Endothelial cell of umbilical vein (primary cell): Measurements from ENCODE around the gene MALRD1. TPM values are rescaled to one million over a fixed set of nuclear protein-coding genes. Genes with fewer than 3 reads are reported as not detected.

ENCODE experiments used
- BruUV-seq: library from RNA; stranded (reverse); fragments of 400-500 nt; replicated peaks from 2 replicates; lab custom pipeline; 2021; lab: Mats Ljungman, UMichigan
- CTCF ChIA-PET: fragments of 300-600, 350-600 bp; sonication (Branson Sonifier 250); formaldehyde crosslinking; loops from one replicate; lab custom pipeline; 2021; ENCODE audit warnings: antibody characterized with exemption, inconsistent platforms; lab: Charles Lee
- POLR2A ChIA-PET: fragments of 300-600, 350-600 bp; sonication (Branson Sonifier 250); formaldehyde crosslinking; loops from one replicate; lab custom pipeline; 2021; ENCODE audit warnings: antibody characterized with exemption, inconsistent platforms; lab: Charles Lee
- DNase-seq: peaks from one replicate; pipeline ENCODE4 v3.0.0-alpha.2; 2011; ENCODE audit warnings: low read depth, low spot score
- FAIRE-seq: peaks from 2 replicates; lab custom pipeline; 2011; peaks lifted over from hg19 to GRCh38; lab: Jason Lieb, UNC
- H2AFZ ChIP-seq: 2 replicates; pipeline ENCODE4 v1.6.0; 2012; ENCODE audit warnings: low read depth, low read length, control low read depth, inconsistent platforms
- H3K27ac ChIP-seq: 2 replicates; pipeline ENCODE4 v1.5.1; 2011; ENCODE audit warnings: low read depth, mild to moderate bottlenecking, control low read depth, low read length, moderate library complexity; ENCODE audit not compliant: insufficient read depth
- H3K27me3 ChIP-seq, 2 experiments: 2 replicates each; pipeline versions ENCODE4 v1.6.0 to v1.6.1; 2011; ENCODE audit warnings: low read length in 2 of 2, mixed read lengths in 1 of 2; ENCODE audit not compliant: control insufficient read depth in 2 of 2, insufficient read depth in 2 of 2
- H3K36me3 ChIP-seq, 2 experiments: 2 replicates in 1 of 2; 3 replicates in 1 of 2; pipeline ENCODE4 v1.5.1; 2011; ENCODE audit warnings: low read length in 2 of 2, mild to moderate bottlenecking in 1 of 2, moderate library complexity in 1 of 2; ENCODE audit not compliant: control insufficient read depth in 2 of 2, insufficient read depth in 2 of 2; ENCODE audit errors: extremely low read depth in 1 of 2
- H3K4me1 ChIP-seq: 3 replicates; pipeline ENCODE4 v1.5.1; 2011; ENCODE audit warnings: mild to moderate bottlenecking, low read length; ENCODE audit not compliant: control insufficient read depth, insufficient read depth; ENCODE audit errors: extremely low read depth
- H3K4me2 ChIP-seq: 2 replicates; pipeline ENCODE4 v1.6.1; 2011; ENCODE audit warnings: low read length, control low read depth, mixed read lengths; ENCODE audit not compliant: insufficient read depth
- H3K4me3 ChIP-seq, 3 experiments: fragments of 200-600 bp in 1 of 3; sonication (generic), shearing (Covaris generic) in 1 of 3; replicated peaks in 1 of 3; 2 replicates each; pipeline ENCODE4 v1.5.1; 2011 to 2016; ENCODE audit warnings: control low read depth in 3 of 3, low read length in 3 of 3, mild to moderate bottlenecking in 2 of 3, inconsistent platforms in 1 of 3, low read depth in 1 of 3, moderate library complexity in 1 of 3; ENCODE audit not compliant: insufficient read depth in 1 of 3
- H3K79me2 ChIP-seq: 2 replicates; pipeline ENCODE4 v1.6.0; 2012; ENCODE audit warnings: low read length, inconsistent platforms; ENCODE audit not compliant: control insufficient read depth, insufficient read depth
- H3K9ac ChIP-seq: replicated peaks from 2 replicates; pipeline ENCODE3; 2011; ENCODE audit warnings: low read length, control low read depth; ENCODE audit not compliant: insufficient read depth; ENCODE audit errors: extremely low read depth
- H3K9me1 ChIP-seq: replicated peaks from 3 replicates; pipeline ENCODE4 v1.6.0; 2011; ENCODE audit warnings: mild to moderate bottlenecking, low read length; ENCODE audit not compliant: control insufficient read depth, insufficient read depth; ENCODE audit errors: extremely low read depth
- H3K9me3 ChIP-seq: replicated peaks from 2 replicates; pipeline ENCODE4 v1.5.1; 2012; ENCODE audit warnings: low read length, inconsistent platforms; ENCODE audit not compliant: control insufficient read depth, insufficient read depth
- H4K20me1 ChIP-seq: replicated peaks from 2 replicates; pipeline ENCODE3; 2011; ENCODE audit warnings: mild to moderate bottlenecking, low read length; ENCODE audit not compliant: control insufficient read depth, insufficient read depth; ENCODE audit errors: extremely low read depth
- CTCF ChIP-seq, 2 donors: IDR thresholded peaks; 1 replicate in 1 of 2; 2 replicates in 1 of 2; pipeline ENCODE4 v1.5.1; 2011; ENCODE audit warnings: low read length in 2 of 2, mild to moderate bottlenecking in 2 of 2, moderate library complexity in 2 of 2, control low read depth in 1 of 2, inconsistent platforms in 1 of 2, low read depth in 1 of 2; ENCODE audit not compliant: insufficient read depth in 1 of 2; ENCODE audit errors: extremely low read depth in 1 of 2
- EZH2 ChIP-seq: IDR thresholded peaks from 2 replicates; pipeline ENCODE4 v1.6.1; 2012; ENCODE audit warnings: borderline replicate concordance, low read depth, mild to moderate bottlenecking, moderate library complexity, low read length, inconsistent platforms; ENCODE audit not compliant: severe bottlenecking
- FOS ChIP-seq: IDR thresholded peaks from 2 replicates; pipeline ENCODE4 v1.6.1; 2011; ENCODE audit warnings: mild to moderate bottlenecking, low read length, moderate library complexity, borderline replicate concordance; ENCODE audit not compliant: insufficient read depth
- GATA2 ChIP-seq: IDR thresholded peaks from 2 replicates; pipeline ENCODE4 v1.7.0; 2011; ENCODE audit warnings: low read depth, mild to moderate bottlenecking, moderate library complexity, mixed read lengths, low read length; ENCODE audit not compliant: insufficient read length, insufficient read depth
- JUN ChIP-seq: IDR thresholded peaks from 2 replicates; pipeline ENCODE4 v1.6.1; 2011; ENCODE audit warnings: borderline replicate concordance, low read depth; ENCODE audit not compliant: insufficient read length, insufficient read depth
- MAX ChIP-seq: IDR thresholded peaks from 2 replicates; pipeline ENCODE4 v1.6.1; 2011; ENCODE audit not compliant: insufficient read depth, insufficient read length
- MYC ChIP-seq: IDR thresholded peaks from one replicate; pipeline ENCODE4 v1.6.1; 2011; ENCODE audit warnings: mild to moderate bottlenecking, low read depth, low read length
- POLR2AphosphoS5 ChIP-seq: IDR thresholded peaks from 2 replicates; pipeline ENCODE4 v1.6.1; 2012; ENCODE audit warnings: low read depth, mild to moderate bottlenecking, control low read depth, low read length, moderate library complexity; ENCODE audit not compliant: insufficient read depth
- dilution Hi-C: fragments of 300-500 bp; cut with MboI; formaldehyde crosslinking; loops from one replicate; pipeline ENCODE4 v1.15.0; 2019; ENCODE audit warnings: low sequenced_read_pairs; ENCODE audit not compliant: extremely low pct_ligation_motif_present
- intact Hi-C: fragments of 100-400 bp; cut with micrococcal nuclease; formaldehyde crosslinking; loops from one replicate; pipeline ENCODE4 v1.10.0; 2022
- polyA plus RNA-seq, 4 experiments: library from polyadenylated mRNA; depleted of rRNA in 3 of 4; stranded (reverse) in 3 of 4; unstranded in 1 of 4; fragments of >200 nt; gene quantifications; 2 replicates each; pipeline versions ENCODE4 v1.2.1 to v1.2.3, GENCODE V29; 2011 to 2012; ENCODE audit warnings: missing spikeins in 1 of 4
- total RNA-seq: library from RNA; stranded (reverse); gene quantifications from 2 replicates; pipeline ENCODE4 v1.2.3, GENCODE V29; 2021

The MALRD1 gene
- total and polyA plus RNA-seq, 2 donors (not counting 3 experiments of a cell fraction or from before 2014, with no cell fraction given), result not detected

DNA sequence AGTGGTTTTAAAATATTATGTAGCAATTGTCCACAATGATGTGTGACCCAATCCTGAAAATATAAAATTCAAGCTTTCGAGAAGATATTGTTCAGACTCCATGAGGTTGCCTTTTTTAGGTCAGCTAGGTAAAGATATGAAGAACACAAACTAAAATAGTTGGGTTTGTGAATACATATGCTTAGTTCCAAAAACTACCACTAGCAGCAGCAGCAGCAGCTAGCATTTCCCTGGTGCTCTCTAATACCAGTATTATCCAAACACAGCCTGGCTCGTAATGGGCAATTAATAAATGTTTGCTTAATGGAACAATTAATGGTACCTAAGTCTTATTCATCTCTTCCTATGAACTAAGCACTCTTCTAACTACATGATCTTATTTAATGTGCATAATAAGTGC is 362.5 kb downstream of the MALRD1 start:
- H3K79me2 ChIP-seq, result no peaks in the 10 kb centered on the region
- no peaks in the 10 kb centered on the region for H3K9me3 ChIP-seq
- no TSS peak for BruUV-seq
- no peak overlapping the region for H3K4me2 ChIP-seq
- no peaks in the 10 kb centered on the region for H3K4me1 ChIP-seq
- DNase-seq, result no peak
- intact Hi-C loops (no loop called here), dilution Hi-C loops (no loop called here)
- H3K27me3 ChIP-seq, result no peaks in the 10 kb centered on the region
- ChIA-PET POLR2A (no interaction called here), CTCF (no interaction called here)
- no peak overlapping the region for H3K4me3 ChIP-seq
- no peaks in the 10 kb centered on the region for H4K20me1 ChIP-seq
- H3K27ac ChIP-seq, result no peak overlapping the region
- TF ChIP-seq CTCF (IDR thresholded peaks at IDR 0.05; ENCODE audit: extremely low read depth in 1 of 2, insufficient read depth in 1 of 2, low read depth in 1 of 2, low read length in 2 of 2), result no peak
- TF ChIP-seq MYC, result no peak
- no peak for TF ChIP-seq FOS
- TF ChIP-seq GATA2, result no peak
- no peak for TF ChIP-seq EZH2
- TF ChIP-seq JUN, result no peak
- no peak for TF ChIP-seq POLR2AphosphoS5
- TF ChIP-seq MAX, result no peak
- no peaks in the 10 kb centered on the region for H3K36me3 ChIP-seq
- no peak overlapping the region for H3K9ac ChIP-seq
- no peaks in the 10 kb centered on the region for H3K9me1 ChIP-seq
- no peak for FAIRE-seq
- H2AFZ ChIP-seq, result no peak overlapping the region
